Right renal cortex interstitium (tissue), 3 donors: ENCODE data around the gene TTLL5. TPM values are rescaled to one million over a fixed set of nuclear protein-coding genes. Genes with fewer than 3 reads are reported as not detected.

Experiments
- DNase-seq, 3 donors: peaks; one replicate each; pipeline ENCODE4 v3.0.0-alpha.2; 2013; ENCODE audit warnings: low read depth in 3 of 3, low spot score in 2 of 3
- polyA plus RNA-seq, 3 donors: library from polyadenylated mRNA; unstranded; fragments of 120-200 nt; gene quantifications; one replicate each; pipeline ENCODE4 v1.2.1, GENCODE V29; 2013; ENCODE audit not compliant: insufficient read length in 3 of 3

Gene TTLL5
- polyA plus RNA-seq, 3 donors = 28.7 to 35.1 (median 33.1) TPM

DNA sequence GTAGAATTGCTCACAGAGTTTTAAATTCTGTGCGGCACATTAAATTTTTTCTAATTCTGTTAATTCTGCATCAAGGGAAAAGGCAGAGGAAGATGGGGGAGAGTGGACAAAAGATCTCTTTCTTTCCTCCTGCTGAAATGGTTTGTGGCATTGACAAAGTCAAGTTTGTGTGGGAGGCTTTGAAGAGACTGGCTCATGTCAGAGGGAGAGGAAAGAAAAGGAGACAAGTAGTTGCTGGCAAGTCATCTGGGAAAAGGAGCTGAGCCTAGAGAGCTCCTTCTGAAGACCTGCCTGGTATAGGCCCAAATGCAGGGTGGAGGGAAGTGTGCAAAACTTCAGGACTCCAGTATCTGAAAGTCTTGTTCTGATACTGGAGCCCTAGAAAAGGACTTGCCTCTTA, 36.3 kb downstream of the TTLL5 start:
- no peak for DNase-seq

DNA sequence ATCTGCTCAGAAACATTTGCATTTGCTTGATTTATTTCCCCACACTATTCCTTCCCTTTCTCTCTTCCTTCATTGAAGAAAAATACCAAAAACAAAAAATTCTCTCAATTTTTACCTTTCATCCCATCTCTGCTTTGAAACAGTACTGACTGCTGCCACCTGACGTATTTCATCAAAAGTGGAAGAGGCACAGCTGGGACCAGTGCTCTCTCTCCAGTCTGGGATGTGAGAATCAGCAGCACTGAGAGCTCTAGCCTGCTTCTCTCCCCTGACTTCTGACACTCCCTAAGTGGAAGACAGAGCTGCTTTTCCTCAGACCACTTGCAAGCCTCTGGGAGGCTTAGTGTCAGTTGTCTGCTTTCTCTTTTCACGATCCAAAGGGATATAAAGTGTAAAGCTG, 36.9 kb downstream of the TTLL5 start:
- DNase-seq = no peak

DNA sequence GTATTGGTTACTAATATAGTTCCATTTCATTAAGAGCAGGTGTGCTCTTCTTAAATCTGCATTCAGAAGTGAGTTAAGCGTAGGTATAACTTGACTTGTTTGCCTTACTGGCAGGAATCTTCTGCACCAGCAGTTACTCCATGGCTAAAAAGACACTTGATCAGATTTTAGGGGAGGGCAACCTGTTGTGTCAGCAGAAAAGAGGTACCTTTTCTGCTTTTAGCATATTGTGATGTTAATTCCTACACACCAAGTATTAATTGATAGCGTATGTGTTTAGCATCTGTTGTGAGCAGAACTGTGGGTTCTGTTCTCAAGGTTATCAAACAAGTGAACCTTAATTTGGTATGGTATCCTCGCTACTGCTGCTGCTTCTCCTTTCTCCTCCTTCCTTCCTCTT, 38.3 kb downstream of the TTLL5 start:
- no peak for DNase-seq

DNA sequence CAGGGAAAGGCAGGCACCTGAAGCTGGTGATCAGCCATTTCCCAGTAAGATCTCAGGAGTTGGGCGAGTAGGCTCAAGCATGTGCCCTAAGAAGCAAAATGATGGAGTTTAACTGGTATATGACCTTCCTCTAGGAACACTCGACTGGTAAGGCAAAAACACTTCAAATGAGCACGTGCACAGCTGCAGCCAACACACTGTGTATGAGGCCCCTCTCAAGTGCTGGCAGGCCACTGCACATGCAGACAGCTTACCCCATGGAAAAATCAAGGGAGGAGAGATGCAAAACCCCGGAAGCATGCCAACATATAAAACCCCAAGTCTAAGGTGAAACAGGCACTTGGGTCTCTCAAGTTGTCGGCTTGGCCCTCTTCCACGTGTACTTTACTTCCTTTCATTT, 39.2 kb downstream of the TTLL5 start:
- no peak for DNase-seq

DNA sequence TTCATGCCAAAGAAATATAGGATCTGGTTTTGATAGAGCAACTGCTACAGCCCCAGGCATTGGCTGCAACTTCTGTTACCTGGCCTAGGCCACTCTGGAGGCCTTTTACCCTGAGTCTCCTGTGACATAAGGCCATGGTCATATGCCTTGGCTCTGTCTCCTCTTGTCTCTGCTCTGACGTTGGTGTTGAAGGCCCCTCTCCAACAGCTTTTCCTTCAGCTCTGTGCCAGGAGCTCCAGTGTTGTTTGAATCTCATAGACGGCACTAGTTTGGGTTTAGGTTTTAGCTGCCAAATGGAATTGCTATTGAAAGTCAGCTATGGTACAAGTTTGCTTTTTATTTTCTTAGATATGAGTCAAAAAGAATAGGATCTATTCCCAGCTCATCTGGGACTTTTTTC, 41.1 kb downstream of the TTLL5 start:
- no peak for DNase-seq

DNA sequence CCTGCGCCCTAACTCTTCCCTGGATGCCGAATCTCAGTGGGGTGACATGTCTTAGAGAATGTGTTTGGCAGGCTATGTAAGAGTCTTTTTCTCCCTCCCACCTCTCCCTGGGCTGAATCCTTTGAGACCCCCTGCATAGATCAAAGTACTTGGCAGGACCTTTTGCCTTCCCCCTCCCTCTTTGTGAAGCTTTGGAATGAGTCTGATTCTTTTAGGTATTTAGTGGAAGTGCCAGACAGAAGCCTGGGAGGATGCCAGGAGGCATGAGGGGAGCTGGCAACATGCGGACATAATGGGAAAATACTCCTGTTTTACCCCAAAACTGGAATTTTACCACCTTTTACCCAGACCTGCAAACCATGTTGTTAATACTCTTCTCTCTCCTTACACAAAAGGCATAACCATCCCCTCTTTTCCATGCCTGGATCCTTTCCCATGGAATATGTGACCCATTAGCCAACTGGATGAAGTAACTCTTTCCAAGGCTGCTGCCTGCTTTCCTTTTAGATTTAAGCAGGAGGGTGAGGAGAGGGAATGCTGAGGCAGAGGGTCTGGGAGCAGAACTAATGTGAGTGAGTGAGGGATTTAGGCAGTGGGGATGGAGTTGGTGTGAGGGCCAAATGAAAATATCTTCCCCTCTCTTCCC, 41.7 kb downstream of the TTLL5 start:
- no peak for DNase-seq

- DNase-seq = no peak
Observed at GRCh38 chr14:75703467-75703866, 42.4 kb downstream of the TTLL5 start.

DNA sequence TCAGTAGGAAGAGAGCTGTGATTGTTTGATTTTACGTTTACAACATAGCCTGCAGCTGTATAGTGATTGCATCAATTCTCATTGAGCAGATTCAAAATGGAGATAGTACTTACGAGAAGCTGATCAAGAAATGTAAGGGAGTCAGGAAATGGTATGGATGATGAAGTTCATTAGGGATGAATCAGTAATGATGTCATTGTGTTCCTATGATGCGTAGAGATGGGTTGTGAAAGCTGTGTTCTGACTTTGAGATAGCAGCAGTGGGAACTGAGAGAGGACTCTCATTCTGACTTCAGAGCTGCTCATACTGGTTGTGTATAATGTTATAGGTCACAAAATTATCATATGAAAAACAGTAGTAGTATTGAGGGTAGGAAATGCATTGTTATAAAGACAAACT, 44.0 kb downstream of the TTLL5 start:
- no peak for DNase-seq

GRCh38 chr14:75709207-75709812, 48.3 kb downstream of the TTLL5 start:
- DNase-seq = peak; percentile 53 to 65 (median 60)

DNA sequence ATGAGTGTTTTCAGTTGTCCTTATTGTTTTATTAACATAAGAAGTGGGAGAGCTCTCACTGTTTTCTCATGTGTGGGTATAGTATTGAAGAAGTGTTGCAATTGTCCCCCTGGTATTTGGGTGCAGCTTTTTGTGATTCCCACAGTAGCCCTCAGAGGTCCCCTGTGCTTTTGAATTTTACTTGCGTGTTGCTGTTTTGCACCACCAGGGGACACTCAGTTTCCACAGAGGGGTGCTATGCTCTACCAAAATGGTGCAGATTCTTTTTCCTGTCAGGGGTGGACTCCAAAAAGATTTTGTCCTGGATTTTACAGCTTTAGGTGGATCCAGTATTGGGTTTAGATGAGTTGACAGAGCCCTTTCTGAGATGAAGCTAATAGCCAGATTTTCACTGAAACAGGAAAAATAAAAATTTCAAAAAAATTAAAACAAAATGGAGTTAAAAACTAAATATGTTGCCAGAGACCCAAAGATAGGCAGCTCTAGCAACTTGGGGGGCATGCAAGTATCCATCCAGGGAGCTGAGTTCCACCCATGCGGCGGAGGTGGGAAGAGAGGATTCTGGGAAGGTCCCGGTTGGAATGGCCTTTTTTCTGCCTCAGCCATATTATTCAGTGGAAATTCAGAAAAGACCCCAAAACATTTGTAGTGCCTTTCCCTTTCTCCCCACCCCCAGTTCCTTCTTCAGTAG, 50.2 kb downstream of the TTLL5 start:
- DNase-seq = no peak

DNA sequence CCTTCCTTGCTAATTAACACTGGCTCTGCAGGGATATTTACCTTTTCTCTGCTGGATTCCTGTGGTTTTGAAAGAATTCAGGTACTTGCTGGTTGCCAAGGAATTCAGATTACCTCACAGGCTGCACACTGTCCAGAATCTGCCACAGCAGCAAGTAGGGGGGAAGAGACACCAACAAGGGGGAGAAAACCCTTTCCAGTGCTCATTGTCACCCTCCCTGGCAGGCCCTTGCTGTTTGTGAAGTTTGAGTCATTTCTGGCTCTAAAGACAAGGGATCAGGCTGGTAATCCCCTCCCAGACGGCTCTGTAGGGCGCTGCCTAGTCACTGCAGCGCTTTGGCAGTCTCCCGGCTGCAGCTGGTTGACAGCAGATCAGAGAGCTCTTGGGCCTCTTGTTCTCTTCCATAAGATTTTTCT, 50.8 kb downstream of the TTLL5 start:
- no peak for DNase-seq

- DNase-seq = no peak
Observed at GRCh38 chr14:75714991-75715390, 53.9 kb downstream of the TTLL5 start.

DNA sequence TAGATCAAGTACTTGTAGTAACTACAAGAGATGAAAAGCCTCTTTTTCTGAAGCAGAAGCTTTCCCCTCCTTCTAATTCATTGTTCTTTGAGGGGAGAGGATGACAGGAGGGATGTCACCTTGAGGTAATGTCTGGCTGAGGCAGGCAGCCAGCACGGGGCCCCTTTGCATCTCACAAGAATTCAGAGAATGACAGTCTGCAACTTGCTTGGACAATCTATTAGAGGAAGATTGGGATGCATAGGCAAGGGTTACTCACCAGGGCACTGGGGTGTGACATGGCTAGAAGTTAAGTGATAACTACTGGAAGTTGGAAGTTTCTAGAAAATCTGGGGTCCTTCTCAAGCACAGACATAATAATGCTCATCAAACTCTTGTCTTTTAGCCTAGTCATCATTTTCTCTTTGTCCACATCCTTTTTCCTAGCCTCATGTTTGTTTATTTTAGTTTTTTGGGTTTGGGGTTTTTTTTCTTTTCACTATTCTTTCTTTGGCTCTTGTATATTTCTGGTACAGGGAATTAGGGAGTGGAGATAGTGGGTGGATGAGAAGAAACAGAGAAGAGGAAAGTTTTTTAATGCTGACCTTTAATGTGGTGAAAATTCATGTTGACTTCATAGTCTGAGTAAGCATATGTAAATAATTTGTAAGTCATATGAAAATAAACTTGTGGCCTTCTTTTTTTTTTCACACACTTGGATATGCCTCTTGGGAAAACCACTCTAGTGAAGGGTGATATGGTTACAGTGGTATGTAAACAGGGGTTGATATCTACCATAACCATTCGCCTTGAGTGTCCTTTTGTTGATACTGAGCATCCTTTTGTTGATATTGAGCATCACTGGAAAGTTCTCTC, 55.1 kb downstream of the TTLL5 start:
- DNase-seq = no peak

DNA sequence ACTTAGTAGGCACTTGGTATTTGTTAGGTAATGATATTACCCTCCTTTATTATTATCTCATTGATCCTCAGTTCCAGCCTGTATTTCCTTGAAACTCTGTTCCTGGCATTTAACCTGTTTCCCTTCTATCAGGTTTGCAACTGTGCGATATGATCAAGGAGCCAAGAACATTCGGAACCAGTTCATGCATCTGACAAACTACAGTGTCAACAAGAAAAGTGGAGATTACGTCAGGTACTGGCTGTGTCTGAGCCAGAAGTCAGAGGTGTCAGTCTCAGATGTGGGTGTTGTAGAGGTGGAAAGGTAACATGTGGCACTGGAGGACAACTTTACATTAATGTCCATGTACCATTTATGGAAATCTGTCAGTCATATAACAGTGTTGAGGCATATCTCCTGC, 56.7 kb downstream of the TTLL5 start:
- no peak for DNase-seq

- no peak for DNase-seq
Observed at GRCh38 chr14:75718199-75718598, 57.2 kb downstream of the TTLL5 start.

GRCh38 chr14:75720116-75720515, 59.1 kb downstream of the TTLL5 start:
- DNase-seq = no peak

- DNase-seq = no peak
Observed at GRCh38 chr14:75720842-75721498, 59.9 kb downstream of the TTLL5 start.

GRCh38 chr14:75723716-75724115, 62.7 kb downstream of the TTLL5 start:
- no peak for DNase-seq

GRCh38 chr14:75724414-75725204, 63.6 kb downstream of the TTLL5 start:
- no peak for DNase-seq

GRCh38 chr14:75725481-75725880, 64.4 kb downstream of the TTLL5 start:
- no peak for DNase-seq
